HEK293 (cell line): ENCODE measurements around the gene OR13C3.

Source experiments
- CTCF ChIA-PET: fragments of 350-600 bp; formaldehyde crosslinking; extraction: SDS; loops from one replicate; lab custom pipeline; 2021; ENCODE audit warnings: antibody characterized with exemption; lab: Yijun Ruan, JAX
- POLR2A ChIA-PET: fragments of 300-600 bp; formaldehyde crosslinking; extraction: SDS; loops from one replicate; lab custom pipeline; 2020; ENCODE audit warnings: antibody characterized with exemption, inconsistent platforms; lab: Yijun Ruan, JAX
- H3K27ac ChIP-seq: fragments of 200-500 bp; sonication (Bioruptor generic); 2 replicates; pipeline ENCODE4 v1.5.1; 2014; ENCODE audit warnings: low read depth, low read length, control low read depth, inconsistent platforms; ENCODE audit errors: extremely low read depth
- H3K36me3 ChIP-seq, 2 experiments: fragments of 200-500 bp in 1 of 2; sonication (Bioruptor generic) in 1 of 2; 1 replicate in 1 of 2; 2 replicates in 1 of 2; pipeline ENCODE4 v1.5.1; 2014 to 2017; ENCODE audit warnings: inconsistent platforms in 2 of 2, low read length in 2 of 2; ENCODE audit not compliant: control insufficient read depth in 2 of 2, insufficient read depth in 1 of 2
- H3K4me1 ChIP-seq: fragments of 200-500 bp; sonication (Bioruptor generic); 2 replicates; pipeline ENCODE4 v1.5.1; 2014; ENCODE audit warnings: mild to moderate bottlenecking, low read length, inconsistent platforms; ENCODE audit not compliant: control insufficient read depth, insufficient read depth
- H3K4me3 ChIP-seq: 2 replicates; pipeline ENCODE4 v1.5.1; 2011; ENCODE audit warnings: low read depth, mild to moderate bottlenecking, control low read depth, low read length, moderate library complexity
- H3K9me3 ChIP-seq: fragments of 200-500 bp; sonication (Bioruptor generic); 2 replicates; pipeline ENCODE4 v1.5.1; 2014; ENCODE audit warnings: low read depth, low read length, inconsistent platforms; ENCODE audit not compliant: control insufficient read depth, insufficient read depth
- EGR2 ChIP-seq: fragments of 450-650 bp; formaldehyde crosslinking; IDR thresholded peaks from 2 replicates; pipeline ENCODE4 v1.5.1; 2016; ENCODE audit warnings: low read depth, missing biosample characterization, missing genetic modification characterization
- HIC1 ChIP-seq: fragments of 450-650 bp; formaldehyde crosslinking; IDR thresholded peaks from 2 replicates; pipeline ENCODE4 v1.5.1; 2016; ENCODE audit warnings: missing biosample characterization, missing genetic modification characterization
- MEIS1 ChIP-seq: sonication (generic); formaldehyde crosslinking; IDR thresholded peaks from 2 replicates; pipeline ENCODE4 v1.8.1; 2022; ENCODE audit warnings: missing genetic modification reagents, mild to moderate bottlenecking, borderline replicate concordance
- OVOL3 ChIP-seq: fragments of 450-650 bp; formaldehyde crosslinking; IDR thresholded peaks from 2 replicates; pipeline ENCODE4 v1.5.1; 2016; ENCODE audit warnings: missing biosample characterization, missing genetic modification characterization
- PATZ1 ChIP-seq: fragments of 450-650 bp; formaldehyde crosslinking; IDR thresholded peaks from 2 replicates; pipeline ENCODE4 v1.5.1; 2016; ENCODE audit warnings: missing biosample characterization, missing genetic modification characterization
- PRDM1 ChIP-seq: fragments of 450-650 bp; formaldehyde crosslinking; IDR thresholded peaks from 2 replicates; pipeline ENCODE4; 2016; ENCODE audit warnings: missing biosample characterization, missing genetic modification characterization
- ZBTB48 ChIP-seq: fragments of 450-650 bp; formaldehyde crosslinking; IDR thresholded peaks from 2 replicates; pipeline ENCODE4 v1.5.1; 2016; ENCODE audit warnings: missing biosample characterization, missing genetic modification characterization
- ZFP41 ChIP-seq: fragments of 450-650 bp; formaldehyde crosslinking; IDR thresholded peaks from 2 replicates; pipeline ENCODE4 v1.5.1; 2016; ENCODE audit warnings: missing biosample characterization, missing genetic modification characterization, borderline replicate concordance
- ZNF362 ChIP-seq: fragments of 450-650 bp; formaldehyde crosslinking; IDR thresholded peaks from 2 replicates; pipeline ENCODE4 v1.5.1; 2016; ENCODE audit warnings: missing biosample characterization, missing genetic modification characterization
- ZNF37A ChIP-seq: fragments of 450-650 bp; IDR thresholded peaks from 2 replicates; pipeline ENCODE4 v1.5.1; 2018; ENCODE audit warnings: missing biosample characterization, missing genetic modification characterization
- ZNF426 ChIP-seq: fragments of 450-650 bp; formaldehyde crosslinking; IDR thresholded peaks from 2 replicates; pipeline ENCODE4 v1.5.1; 2017; ENCODE audit warnings: missing biosample characterization, missing genetic modification characterization, mild to moderate bottlenecking, inconsistent platforms, moderate library complexity
- ZNF560 ChIP-seq: fragments of 450-650 bp; formaldehyde crosslinking; IDR thresholded peaks from 2 replicates; pipeline ENCODE4 v1.5.1; 2017; ENCODE audit warnings: missing biosample characterization, missing genetic modification characterization, borderline replicate concordance
- ZNF580 ChIP-seq: fragments of 450-650 bp; formaldehyde crosslinking; IDR thresholded peaks from 2 replicates; pipeline ENCODE4 v1.5.1; 2016; ENCODE audit warnings: missing biosample characterization, missing genetic modification characterization
- ZNF654 ChIP-seq: fragments of 450-650 bp; formaldehyde crosslinking; IDR thresholded peaks from 2 replicates; pipeline ENCODE4 v1.5.1; 2016; ENCODE audit warnings: low read depth, missing biosample characterization, missing genetic modification characterization
- ZNF792 ChIP-seq: fragments of 450-650 bp; formaldehyde crosslinking; IDR thresholded peaks from 2 replicates; pipeline ENCODE4 v1.5.1; 2016; ENCODE audit warnings: missing biosample characterization, missing genetic modification characterization
- ZNF837 ChIP-seq: fragments of 450-650 bp; formaldehyde crosslinking; IDR thresholded peaks from 2 replicates; pipeline ENCODE4 v1.5.1; 2016; ENCODE audit warnings: missing biosample characterization, missing genetic modification characterization
- TF ChIP-seq, protein P1 (sequence below): fragments of 450-650 bp; formaldehyde crosslinking; IDR thresholded peaks from 2 replicates; pipeline ENCODE4 v1.5.0; 2017; ENCODE audit warnings: missing biosample characterization, missing genetic modification characterization, borderline replicate concordance

The OR13C3 gene

GRCh38 chr9:104577263-104577662 lies 40.6 kb upstream of the OR13C3 start:
- TF ChIP-seq ZNF560 (no peak), ZNF837 (no peak), ZFP41 (no peak), MEIS1 (CRISPR knock-in tag) (no peak)
- TF ChIP-seq, all 188 proteins: peak for 0
- ChIA-PET POLR2A (no interaction called here), CTCF (no interaction called here)

DNA sequence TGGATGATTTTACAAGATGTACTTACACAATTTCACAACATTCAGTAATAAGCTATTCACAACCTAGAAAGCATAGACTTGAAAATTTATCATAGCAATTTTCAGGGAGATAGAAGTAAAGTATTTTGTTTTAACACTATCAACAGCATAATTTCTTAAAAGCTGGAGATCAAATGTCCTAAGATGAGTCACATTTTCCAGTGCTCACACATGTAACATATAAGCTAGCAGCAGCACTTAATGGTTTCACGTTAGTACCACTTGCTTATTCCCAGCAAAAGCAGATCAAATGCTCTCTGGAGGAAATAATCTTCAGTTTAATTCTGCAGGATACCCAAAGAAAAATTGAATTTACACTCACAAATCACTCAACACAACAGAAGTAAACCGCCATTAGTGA lies 38.8 kb upstream of the OR13C3 start:
- ChIA-PET POLR2A (no interaction called here), CTCF (no interaction called here)
- TF ChIP-seq HIC1 (tag by site-specific recombination): no peak
- no peak for TF ChIP-seq ZNF426 (tag by site-specific recombination)
- no peak for TF ChIP-seq ZNF792 (tag by site-specific recombination)
- TF ChIP-seq EGR2 (tag by site-specific recombination): no peak
- H3K4me1 ChIP-seq: no peaks in the 10 kb centered on the region
- H3K36me3 ChIP-seq: no peaks in the 10 kb centered on the region
- H3K9me3 ChIP-seq: no peaks in the 10 kb centered on the region
- H3K27ac ChIP-seq: no peak overlapping the region
- H3K4me3 ChIP-seq: no peak overlapping the region

More at GRCh38 chr9:104577263-104577662, 40.6 kb upstream of the OR13C3 start:
- H3K9me3 ChIP-seq: no peaks in the 10 kb centered on the region
- H3K4me3 ChIP-seq: no peak overlapping the region
- H3K36me3 ChIP-seq: no peaks in the 10 kb centered on the region
- no peak overlapping the region for H3K27ac ChIP-seq
- H3K4me1 ChIP-seq: no peaks in the 10 kb centered on the region

- ChIA-PET POLR2A (no interaction called here), CTCF (interaction anchor here (0.7 kb wide), 1 partner anchor 115 kb away, joined by 3 read pairs; no protein-coding TSS in a partner anchor)
- Histone ChIP-seq H3K4me3 (no peak overlapping the region), H3K36me3 (no peaks in the 10 kb centered on the region), H3K9me3 (no peaks in the 10 kb centered on the region), H3K4me1 (no peaks in the 10 kb centered on the region), H3K27ac (no peak overlapping the region)
- no peak for TF ChIP-seq PRDM1 (tag by site-specific recombination)
- TF ChIP-seq, protein P1, sequence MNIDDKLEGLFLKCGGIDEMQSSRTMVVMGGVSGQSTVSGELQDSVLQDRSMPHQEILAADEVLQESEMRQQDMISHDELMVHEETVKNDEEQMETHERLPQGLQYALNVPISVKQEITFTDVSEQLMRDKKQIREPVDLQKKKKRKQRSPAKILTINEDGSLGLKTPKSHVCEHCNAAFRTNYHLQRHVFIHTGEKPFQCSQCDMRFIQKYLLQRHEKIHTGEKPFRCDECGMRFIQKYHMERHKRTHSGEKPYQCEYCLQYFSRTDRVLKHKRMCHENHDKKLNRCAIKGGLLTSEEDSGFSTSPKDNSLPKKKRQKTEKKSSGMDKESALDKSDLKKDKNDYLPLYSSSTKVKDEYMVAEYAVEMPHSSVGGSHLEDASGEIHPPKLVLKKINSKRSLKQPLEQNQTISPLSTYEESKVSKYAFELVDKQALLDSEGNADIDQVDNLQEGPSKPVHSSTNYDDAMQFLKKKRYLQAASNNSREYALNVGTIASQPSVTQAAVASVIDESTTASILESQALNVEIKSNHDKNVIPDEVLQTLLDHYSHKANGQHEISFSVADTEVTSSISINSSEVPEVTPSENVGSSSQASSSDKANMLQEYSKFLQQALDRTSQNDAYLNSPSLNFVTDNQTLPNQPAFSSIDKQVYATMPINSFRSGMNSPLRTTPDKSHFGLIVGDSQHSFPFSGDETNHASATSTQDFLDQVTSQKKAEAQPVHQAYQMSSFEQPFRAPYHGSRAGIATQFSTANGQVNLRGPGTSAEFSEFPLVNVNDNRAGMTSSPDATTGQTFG: no peak
- TF ChIP-seq OVOL3 (tag by site-specific recombination): no peak
- no peak for TF ChIP-seq PATZ1
- TF ChIP-seq ZNF580 (tag by site-specific recombination): no peak
- no peak for TF ChIP-seq ZNF37A (tag by site-specific recombination)
- no peak for TF ChIP-seq ZBTB48 (tag by site-specific recombination)
- no peak for TF ChIP-seq ZNF362 (tag by site-specific recombination)
- no peak for TF ChIP-seq ZNF654 (tag by site-specific recombination)
These were observed 36.0 kb upstream of the OR13C3 start for GRCh38 chr9:104572612-104573011.
